Activated T-cell treated with anti-CD3 and anti-CD28 coated beads, Interleukin-2, amount 50 U/mL, for 24 hours (primary cell): Measurements from ENCODE around the gene GPR62.

Experiments
- DNase-seq: peaks from one replicate; pipeline ENCODE4 v3.0.0-alpha.2; 2020
- H3K27ac Mint-ChIP-seq: 2 replicates; pipeline ENCODE4 v1.8.0; 2020; ENCODE audit warnings: mild to moderate bottlenecking, mixed read lengths
- H3K27me3 Mint-ChIP-seq: 2 replicates; pipeline ENCODE4 v1.8.0; 2020; ENCODE audit warnings: mixed read lengths
- H3K36me3 Mint-ChIP-seq: 2 replicates; pipeline ENCODE4 v1.8.0; 2020; ENCODE audit warnings: low read depth, mixed read lengths
- H3K4me1 Mint-ChIP-seq: 2 replicates; pipeline ENCODE4 v1.8.0; 2020; ENCODE audit warnings: low read depth, mixed read lengths
- H3K4me3 Mint-ChIP-seq: 2 replicates; pipeline ENCODE4 v1.8.0; 2020; ENCODE audit warnings: mild to moderate bottlenecking, moderate library complexity, mixed read lengths
- H3K9me3 Mint-ChIP-seq: 2 replicates; pipeline ENCODE4 v1.8.0; 2020; ENCODE audit warnings: mixed read lengths

Gene GPR62

DNA sequence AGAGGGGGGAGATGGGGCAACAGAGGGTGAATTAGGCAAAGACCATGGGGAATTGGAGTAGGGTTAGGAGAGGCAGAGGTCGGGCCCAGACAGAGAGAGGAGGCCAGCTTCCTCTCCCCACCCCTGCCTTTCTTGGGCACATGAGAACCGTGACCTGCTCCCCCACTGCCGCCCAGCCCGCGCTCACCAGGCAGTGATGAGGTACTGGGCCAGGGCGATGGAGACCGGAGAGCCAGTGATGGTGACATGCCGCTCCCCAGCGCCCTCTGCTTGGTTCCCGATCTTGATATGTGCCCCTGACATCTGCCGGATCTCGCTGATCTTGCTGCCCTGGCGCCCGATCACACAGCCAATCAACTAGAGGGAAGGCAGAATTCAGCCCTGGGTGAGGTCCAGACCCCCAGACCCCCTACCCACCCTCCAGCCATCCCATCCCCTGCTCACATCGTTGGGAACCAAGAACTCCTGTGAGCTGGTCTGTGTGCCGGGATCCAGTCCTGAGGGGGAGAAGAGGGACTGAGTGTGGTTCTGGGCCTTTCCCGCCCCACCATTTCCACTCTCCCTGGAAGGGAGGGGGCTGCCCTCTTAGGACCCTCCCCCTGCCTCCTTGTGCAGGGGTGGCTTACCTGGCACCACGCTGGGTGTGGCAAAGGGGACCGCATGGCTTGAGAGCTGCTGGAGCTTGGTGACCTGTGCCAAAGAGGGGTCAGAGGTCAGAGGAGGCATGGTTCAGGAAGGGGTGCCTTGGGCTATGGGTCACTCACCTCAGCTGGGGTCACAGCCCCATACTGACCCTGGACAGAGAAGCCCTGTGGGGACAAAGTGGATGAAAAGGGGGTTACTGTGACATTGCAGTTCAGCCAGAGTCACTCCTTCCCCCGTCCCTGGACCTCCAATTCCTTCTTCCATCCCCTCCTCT, 3.7 kb downstream of the GPR62 start:
- Mint-ChIP-seq H3K27ac (no peak overlapping the region), H3K4me1 (peaks cover 6% of the 10 kb centered on the region), H3K36me3 (peaks cover 4% of the 10 kb centered on the region), H3K9me3 (no peaks in the 10 kb centered on the region), H3K27me3 (peaks cover 28% of the 10 kb centered on the region), H3K4me3 (no peak overlapping the region)
- no peak for DNase-seq

DNA sequence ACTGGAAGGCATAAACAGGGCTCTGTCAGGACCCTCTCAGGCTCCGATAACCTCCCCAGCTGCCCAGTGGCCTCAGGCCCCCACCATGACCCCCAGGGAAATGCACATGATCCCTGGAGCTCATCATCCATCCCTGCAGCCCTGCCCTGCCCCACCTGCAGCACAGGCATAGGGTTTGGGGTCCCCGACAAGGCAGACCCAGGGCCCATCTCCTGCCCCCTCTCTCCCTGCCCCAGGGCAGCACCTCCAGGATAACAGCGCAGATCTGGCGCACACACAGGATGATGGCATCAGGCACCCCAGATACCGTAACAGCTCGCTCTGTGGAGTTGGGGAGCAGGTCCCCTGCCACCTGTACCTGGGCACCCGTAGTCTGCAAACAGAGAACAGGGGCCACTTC, 4.5 kb downstream of the GPR62 start:
- Mint-ChIP-seq H3K36me3 (peaks cover 4% of the 10 kb centered on the region), H3K9me3 (no peaks in the 10 kb centered on the region), H3K4me1 (peaks cover 6% of the 10 kb centered on the region), H3K4me3 (no peak overlapping the region), H3K27me3 (peaks cover 20% of the 10 kb centered on the region), H3K27ac (no peak overlapping the region)
- no peak for DNase-seq

DNA sequence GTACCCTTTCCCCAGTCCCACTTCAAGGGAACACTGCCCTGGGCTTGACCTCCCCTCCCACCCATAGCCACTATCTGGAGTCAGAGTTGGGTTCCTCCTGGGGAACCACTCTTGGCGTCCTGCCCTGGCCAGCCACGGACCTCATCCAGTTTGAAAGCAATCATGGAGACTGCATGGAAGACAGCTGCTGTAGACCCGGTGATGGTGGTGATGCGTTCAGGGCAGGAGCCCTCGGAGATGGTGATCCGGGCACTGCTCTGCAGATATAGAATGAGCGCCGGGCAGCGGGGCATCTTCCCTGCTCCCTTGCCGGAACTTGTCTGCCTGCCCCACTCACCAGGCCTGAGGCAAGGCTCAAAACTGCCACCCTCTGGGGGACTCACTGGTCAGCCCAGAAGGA, 5.2 kb downstream of the GPR62 start:
- Mint-ChIP-seq H3K9me3 (no peaks in the 10 kb centered on the region), H3K4me1 (peaks cover 6% of the 10 kb centered on the region), H3K27ac (no peak overlapping the region), H3K27me3 (peaks cover 13% of the 10 kb centered on the region), H3K36me3 (peaks cover 4% of the 10 kb centered on the region), H3K4me3 (no peak overlapping the region)
- DNase-seq: no peak

DNA sequence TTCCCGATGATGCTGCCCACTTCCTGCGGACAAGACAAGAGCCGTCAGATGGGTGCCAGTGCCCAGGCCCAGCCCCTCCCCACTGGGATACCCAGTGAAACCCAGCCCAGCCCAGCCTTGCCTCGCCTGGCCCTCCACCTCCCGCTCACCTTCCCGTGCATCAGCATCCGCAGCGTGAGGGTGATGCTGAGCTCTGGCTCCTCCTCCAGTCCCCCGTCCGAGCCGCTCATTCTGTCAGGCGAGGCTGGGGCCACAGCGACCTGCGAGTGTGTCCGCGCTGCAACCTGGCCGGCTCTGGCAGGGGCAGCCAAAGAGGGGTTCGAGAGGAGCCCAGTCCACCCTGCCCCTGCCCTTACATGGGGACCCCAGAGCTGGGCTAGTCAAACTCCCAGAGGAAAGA, 5.8 kb downstream of the GPR62 start:
- peaks cover 4% of the 10 kb centered on the region for H3K36me3 Mint-ChIP-seq
- no peak overlapping the region for H3K4me3 Mint-ChIP-seq

DNA sequence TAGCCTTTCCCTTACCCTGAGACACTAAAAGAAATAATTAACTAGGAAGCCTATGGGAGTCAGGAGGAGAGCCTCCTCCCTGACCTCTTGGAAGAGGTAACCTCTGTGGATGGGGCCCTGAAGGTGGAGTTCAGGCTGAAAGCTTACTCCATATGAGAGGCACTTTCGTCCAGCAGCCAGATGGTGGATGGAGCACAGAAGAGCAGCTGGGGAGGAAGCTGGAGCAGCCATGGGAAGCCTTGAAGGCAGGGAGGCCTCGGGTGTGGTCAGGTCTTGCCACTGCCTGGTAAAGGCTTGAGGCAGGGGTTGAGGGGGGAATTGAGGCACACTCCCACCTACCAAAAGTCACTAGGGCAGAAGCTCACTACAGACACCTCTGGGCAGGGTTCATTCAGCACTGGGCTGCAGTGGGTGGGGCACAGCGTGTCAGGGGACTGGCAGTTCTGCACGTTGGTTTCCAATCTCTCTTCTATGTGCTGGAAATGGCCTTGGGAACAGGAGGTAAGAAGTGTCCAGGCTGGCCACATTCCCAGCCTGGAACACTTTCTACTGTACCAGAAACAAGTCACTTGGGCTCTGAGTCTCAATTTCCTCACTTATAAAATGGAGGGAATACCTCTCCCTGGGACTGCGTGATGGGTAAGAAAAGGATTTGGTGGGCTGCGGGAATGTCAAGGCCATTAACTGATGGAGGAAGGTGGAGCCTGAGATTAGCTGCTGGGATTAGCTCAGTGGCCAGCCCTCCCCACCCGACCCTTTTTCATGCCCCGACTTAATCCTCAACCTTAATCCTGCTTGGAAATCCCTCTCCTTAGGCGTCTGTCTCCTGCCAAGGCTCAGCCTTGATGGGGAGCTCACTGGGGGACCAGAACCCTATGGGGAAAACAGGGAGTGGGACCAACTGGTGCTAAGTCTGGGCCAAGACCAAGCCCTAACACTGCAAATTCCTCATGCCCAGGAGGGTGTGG, 6.7 kb downstream of the GPR62 start:
- Mint-ChIP-seq H3K27me3 (peaks cover 5% of the 10 kb centered on the region), H3K9me3 (no peaks in the 10 kb centered on the region), H3K36me3 (peaks cover 4% of the 10 kb centered on the region), H3K4me3 (no peak overlapping the region), H3K4me1 (peaks cover 8% of the 10 kb centered on the region), H3K27ac (no peak overlapping the region)
- DNase-seq: no peak

More for the DNA sequence above, 5.8 kb downstream of the GPR62 start:
- Mint-ChIP-seq H3K27ac (no peak overlapping the region), H3K9me3 (no peaks in the 10 kb centered on the region), H3K27me3 (peaks cover 12% of the 10 kb centered on the region), H3K4me1 (peaks cover 8% of the 10 kb centered on the region)
- no peak for DNase-seq

DNA sequence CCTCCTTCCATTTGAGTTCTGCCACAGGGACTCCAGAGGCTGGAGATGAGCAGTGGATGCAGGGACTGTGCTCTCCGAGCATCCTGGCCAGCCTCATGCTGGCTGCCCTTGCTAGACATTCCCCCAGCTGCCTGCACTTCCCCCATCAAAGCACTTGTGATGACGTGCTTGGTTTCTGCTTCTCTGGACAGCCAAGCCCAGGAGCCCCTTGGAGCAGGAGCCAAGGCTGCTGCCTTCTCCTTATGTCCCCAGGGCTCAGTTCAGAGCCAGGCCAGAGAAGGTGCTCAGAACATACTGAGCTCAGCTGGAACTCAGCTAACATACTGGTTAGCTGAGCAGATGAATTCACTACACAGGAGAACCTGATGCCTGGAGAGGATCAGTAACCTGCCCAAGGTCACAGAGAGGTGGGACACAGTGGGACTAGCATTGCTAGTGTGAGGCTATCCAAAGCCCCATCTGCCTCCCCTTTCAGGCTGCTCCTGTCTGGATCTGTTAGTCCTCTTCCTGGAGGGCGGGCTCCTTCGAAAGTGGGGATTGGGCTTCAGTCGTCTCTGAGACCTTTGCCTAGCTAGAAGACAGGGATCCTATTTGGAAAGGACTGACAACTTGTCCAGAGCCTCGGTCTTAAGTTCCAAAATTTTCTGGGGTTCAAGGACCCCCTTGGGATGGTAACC, 7.8 kb downstream of the GPR62 start:
- DNase-seq: no peak
- Mint-ChIP-seq H3K9me3 (no peaks in the 10 kb centered on the region), H3K4me1 (peaks cover 10% of the 10 kb centered on the region), H3K27ac (no peak overlapping the region), H3K4me3 (no peak overlapping the region), H3K27me3 (no peaks in the 10 kb centered on the region), H3K36me3 (peaks cover 2% of the 10 kb centered on the region)

DNA sequence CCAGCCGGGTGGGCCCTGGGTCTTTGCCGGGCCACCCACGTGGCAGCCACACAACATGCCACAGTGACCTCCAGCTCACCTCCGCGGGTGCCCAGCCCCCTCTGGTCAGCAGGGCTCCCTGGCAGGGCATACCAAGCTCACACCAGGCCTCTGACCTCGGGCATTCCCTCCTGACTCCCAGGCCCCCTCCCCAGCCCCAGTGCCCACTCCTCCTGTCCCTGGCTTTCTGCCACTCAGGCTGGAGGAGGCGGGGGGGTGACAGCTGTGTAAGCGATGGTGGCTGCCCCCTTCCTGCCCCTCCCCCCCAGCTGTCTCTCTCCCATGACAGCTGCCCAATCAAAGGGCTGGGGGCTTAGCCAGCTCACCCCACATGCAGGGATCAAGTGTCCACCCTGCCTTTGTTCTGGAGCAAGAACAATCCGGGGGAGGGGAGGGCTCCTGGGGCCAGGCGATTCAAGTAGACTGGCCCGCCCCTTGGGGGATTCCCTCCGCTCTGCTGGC, 8.8 kb downstream of the GPR62 start:
- Mint-ChIP-seq H3K9me3 (no peaks in the 10 kb centered on the region), H3K4me1 (peaks cover 18% of the 10 kb centered on the region), H3K4me3 (no peak overlapping the region), H3K27me3 (no peaks in the 10 kb centered on the region), H3K36me3 (peaks cover 2% of the 10 kb centered on the region), H3K27ac (no peak overlapping the region)
- DNase-seq: no peak

DNA sequence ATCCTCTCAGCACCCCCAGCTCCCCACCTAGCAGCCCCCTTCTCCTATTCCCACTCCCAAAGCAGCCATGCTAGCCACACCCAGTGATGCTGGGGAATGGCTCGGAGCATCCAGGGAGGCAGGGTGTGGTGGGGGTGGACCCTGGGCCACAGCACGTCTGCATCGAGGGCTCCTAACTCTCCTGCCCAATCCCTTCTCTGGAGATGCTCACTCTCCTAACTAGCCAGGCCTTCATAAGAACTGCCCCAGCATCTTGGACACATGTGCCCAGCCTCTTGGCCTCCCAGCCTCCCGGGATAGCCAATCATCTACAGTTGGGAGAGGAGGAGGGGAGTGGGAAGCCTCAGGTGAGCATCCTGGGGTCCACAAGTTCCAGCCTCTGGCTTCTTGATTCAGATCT, 9.3 kb downstream of the GPR62 start:
- no peak for DNase-seq
- Mint-ChIP-seq H3K4me3 (no peak overlapping the region), H3K27ac (no peak overlapping the region), H3K4me1 (peaks cover 20% of the 10 kb centered on the region), H3K36me3 (peaks cover 4% of the 10 kb centered on the region), H3K27me3 (no peaks in the 10 kb centered on the region), H3K9me3 (no peaks in the 10 kb centered on the region)

DNA sequence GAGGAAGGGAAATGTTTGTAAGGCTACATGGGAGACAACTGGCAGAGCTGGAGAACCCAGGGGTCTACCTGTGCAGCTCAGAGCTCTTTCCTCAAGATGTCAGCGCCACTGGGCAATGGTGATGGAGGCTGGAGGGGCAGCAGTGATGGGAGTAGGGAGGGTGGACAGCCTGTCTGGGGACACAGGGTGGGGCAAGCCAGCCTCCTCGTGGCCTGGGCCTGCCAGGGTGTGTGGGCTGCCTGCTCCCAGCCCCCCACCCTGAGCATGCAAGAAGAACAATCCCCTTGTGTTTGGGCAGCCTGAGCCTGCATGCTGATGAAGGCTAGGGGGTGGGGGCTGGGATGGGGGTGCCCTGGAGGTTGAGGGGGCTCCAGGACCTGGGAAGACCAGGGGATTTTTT, 10.8 kb downstream of the GPR62 start:
- H3K27me3 Mint-ChIP-seq: no peaks in the 10 kb centered on the region
- H3K4me1 Mint-ChIP-seq: peaks cover 24% of the 10 kb centered on the region
- H3K4me3 Mint-ChIP-seq: peak overlapping the region; percentile 78

DNA sequence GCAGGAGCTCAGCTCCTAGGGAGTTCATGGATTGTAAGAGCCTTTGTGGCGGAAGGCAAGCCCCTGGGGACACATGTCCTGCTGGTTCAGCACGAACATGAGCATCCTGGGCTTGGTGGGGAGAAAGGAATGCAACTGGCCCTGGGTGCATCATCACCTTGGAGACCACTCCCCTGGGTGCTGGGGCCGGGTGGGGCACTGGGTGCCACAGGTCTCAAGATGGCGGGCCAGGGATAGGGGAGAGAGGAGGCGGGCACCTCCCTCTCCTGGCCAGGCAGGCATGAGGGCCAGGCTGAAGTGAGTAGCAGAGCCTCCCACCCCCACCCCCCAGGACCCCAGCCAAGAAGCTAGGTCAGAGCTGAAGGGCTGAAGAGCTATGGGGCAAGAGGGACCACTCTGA, 11.3 kb downstream of the GPR62 start:
- peak overlapping the region; percentile 78 for H3K4me3 Mint-ChIP-seq
- peaks cover 19% of the 10 kb centered on the region for H3K36me3 Mint-ChIP-seq
- no peak for DNase-seq
- H3K27me3 Mint-ChIP-seq: no peaks in the 10 kb centered on the region
- H3K27ac Mint-ChIP-seq: peak overlapping the region; percentile 68
- peaks cover 27% of the 10 kb centered on the region for H3K4me1 Mint-ChIP-seq
- H3K9me3 Mint-ChIP-seq: no peaks in the 10 kb centered on the region

More for the DNA sequence above, 10.8 kb downstream of the GPR62 start:
- DNase-seq: no peak
- H3K27ac Mint-ChIP-seq: no peak overlapping the region
- no peaks in the 10 kb centered on the region for H3K9me3 Mint-ChIP-seq
- H3K36me3 Mint-ChIP-seq: peaks cover 16% of the 10 kb centered on the region

DNA sequence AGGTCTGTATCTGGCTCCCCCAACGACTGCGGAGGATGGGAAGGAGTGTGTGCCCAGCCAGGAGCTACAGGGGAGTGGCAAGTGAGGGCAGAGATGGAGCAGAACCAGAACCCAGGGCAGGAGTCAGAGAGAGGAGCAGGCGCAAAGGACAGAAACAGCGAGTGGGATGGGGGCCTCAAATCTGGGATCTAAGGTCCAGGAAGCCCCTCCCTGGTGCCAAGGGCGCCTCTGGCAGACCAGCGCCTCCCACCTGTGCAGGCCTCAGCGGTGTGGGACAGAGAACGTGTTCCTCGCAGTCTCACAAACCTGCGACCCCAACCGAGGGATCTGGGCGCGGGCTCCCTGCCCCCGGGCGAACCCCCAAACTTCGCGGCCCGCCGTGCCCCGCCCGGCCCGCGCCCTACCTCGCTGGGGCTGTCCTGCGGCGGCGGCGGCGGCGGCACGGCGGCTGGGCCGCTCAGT, 11.8 kb downstream of the GPR62 start:
- peak overlapping the region; percentile 68 for H3K27ac Mint-ChIP-seq
- peaks cover 23% of the 10 kb centered on the region for H3K36me3 Mint-ChIP-seq
- no peaks in the 10 kb centered on the region for H3K27me3 Mint-ChIP-seq
- peaks cover 30% of the 10 kb centered on the region for H3K4me1 Mint-ChIP-seq
- no peaks in the 10 kb centered on the region for H3K9me3 Mint-ChIP-seq
- H3K4me3 Mint-ChIP-seq: peak overlapping the region; percentile 78
- DNase-seq: no peak

DNA sequence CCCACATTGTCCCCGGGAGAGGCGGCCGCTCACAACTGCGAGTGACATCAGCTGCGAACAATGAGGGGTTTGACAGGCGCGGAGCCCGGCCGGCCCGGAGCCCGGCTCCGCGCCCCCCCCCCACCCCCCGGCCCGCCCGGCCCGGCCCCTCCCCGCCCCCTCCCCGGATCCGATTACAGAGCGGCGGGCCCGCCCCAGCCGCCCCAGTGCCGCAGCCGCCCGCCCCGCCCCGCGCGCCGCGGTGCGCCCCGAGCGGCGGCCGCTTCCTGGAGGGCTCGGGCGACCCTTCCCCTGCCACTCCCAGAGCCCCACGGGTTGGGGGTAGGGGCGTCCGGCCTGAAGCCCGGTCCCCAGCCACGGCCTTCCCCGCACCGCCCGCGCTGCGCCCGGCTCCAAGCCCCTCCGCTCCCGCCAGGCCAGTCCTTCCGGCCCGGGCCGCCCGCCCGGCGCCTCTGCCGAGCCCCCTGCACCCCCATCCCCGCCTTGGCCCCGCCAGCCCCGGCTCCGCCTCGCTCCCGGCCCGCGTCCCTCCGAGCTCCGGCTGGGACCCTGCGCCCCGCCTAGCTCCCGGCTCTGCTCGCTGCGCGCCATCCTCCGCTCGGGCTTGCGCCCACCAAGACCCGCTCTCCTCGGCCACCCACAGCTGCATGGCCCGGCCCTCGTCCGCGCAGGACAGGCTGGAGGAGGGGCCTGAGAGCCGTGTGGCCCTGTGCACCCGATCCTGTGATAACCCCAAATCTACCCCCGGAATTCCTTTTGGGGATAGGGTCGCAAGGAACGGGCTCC, 12.4 kb downstream of the GPR62 start, which contains the start of gene PCBP4:
Gene PCBP4, minus strand, starts transcription at position 71 of the 786 bp plus-strand sequence. CDS start 6,214 bp downstream, outside the sequence.
- peak; percentile 70 for DNase-seq
- Mint-ChIP-seq H3K27ac (peak within 1 kb of the TSS; percentile 68), H3K27me3 (no peaks in the 10 kb centered on the region), H3K9me3 (no peaks in the 10 kb centered on the region), H3K4me1 (peaks cover 36% of the 10 kb centered on the region), H3K4me3 (peak within 1 kb of the TSS; percentile 78), H3K36me3 (peaks cover 29% of the 10 kb centered on the region)

DNA sequence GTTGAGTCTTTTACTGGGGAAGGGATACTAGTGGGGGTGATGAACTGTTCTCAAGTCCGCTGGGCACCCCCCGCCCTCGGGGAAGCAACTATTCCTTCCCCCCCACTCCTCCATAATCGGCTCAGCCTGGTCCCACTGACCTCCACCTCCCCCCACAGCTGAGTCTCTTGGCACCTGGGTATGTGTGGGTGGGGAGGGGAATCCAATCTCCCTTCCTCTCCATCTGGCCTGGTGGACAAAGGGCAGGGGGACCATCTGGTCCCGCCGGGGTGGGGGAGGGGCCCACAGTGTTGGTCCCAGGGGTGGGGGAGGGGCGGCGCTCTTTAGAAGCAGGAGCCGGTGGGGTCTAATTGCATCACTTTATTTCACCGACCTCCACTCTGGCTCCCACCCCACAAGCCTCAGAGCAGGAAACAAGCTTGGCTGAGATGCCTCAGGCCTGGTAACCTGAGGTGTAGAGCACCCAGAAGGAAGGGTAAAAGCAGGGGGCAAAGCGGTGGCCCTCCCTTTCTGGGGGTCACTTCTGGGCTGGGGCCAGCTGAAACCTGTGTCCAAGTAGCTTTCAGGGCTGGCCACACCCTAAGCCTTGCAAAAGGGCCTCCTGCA, 13.1 kb downstream of the GPR62 start:
- Mint-ChIP-seq H3K27ac (peak overlapping the region; percentile 44), H3K4me3 (peak overlapping the region; percentile 78), H3K36me3 (peaks cover 29% of the 10 kb centered on the region), H3K9me3 (no peaks in the 10 kb centered on the region), H3K27me3 (no peaks in the 10 kb centered on the region), H3K4me1 (peaks cover 36% of the 10 kb centered on the region)
- DNase-seq: no peak
